IMR-90 (cell line): Measurements from ENCODE around the gene PDZRN3. TPM values are rescaled to one million over a fixed set of nuclear protein-coding genes. Genes with fewer than 3 reads are reported as not detected.
A peak's percentile ranks its signal among the peaks of the same experiment; 100 is the strongest.

Experiments
- ATAC-seq: fragments of 200-7000 bp; cut with Tn5 transposase; 2 replicates; pipeline ENCODE4 v1.9.1; 2020; ENCODE audit warnings: low read depth, mild to moderate bottlenecking, moderate library complexity
- BruUV-seq: library from RNA; stranded (reverse); fragments of 400-500 nt; replicated peaks from 2 replicates; lab custom pipeline; 2021; lab: Mats Ljungman, UMichigan
- CTCF ChIA-PET: fragments of 300-600 bp; formaldehyde crosslinking; extraction: SDS; loops from one replicate; lab custom pipeline; 2021; ENCODE audit warnings: antibody characterized with exemption; lab: Yijun Ruan, JAX
- POLR2A ChIA-PET: fragments of 300-600 bp; sonication (Branson Sonifier 250); formaldehyde crosslinking; loops from one replicate; lab custom pipeline; 2022; ENCODE audit warnings: antibody characterized with exemption; ENCODE audit not compliant: unreplicated experiment; lab: Charles Lee
- DNase-seq: peaks from one replicate; pipeline ENCODE4 v3.0.0; 2013
- H2AFZ ChIP-seq: replicated peaks from 2 replicates; pipeline ENCODE3; 2013; ENCODE audit warnings: low read length, mild to moderate bottlenecking; ENCODE audit not compliant: poor library complexity
- H2AK5ac ChIP-seq: 2 replicates; pipeline ENCODE4 v1.6.1; 2013; ENCODE audit warnings: low read depth, low read length, inconsistent platforms
- H2AK9ac ChIP-seq: replicated peaks from 2 replicates; pipeline ENCODE3; 2013; ENCODE audit warnings: mild to moderate bottlenecking, low read depth, low read length, moderate library complexity; ENCODE audit not compliant: poor library complexity
- H2BK120ac ChIP-seq: 2 replicates; pipeline ENCODE4 v1.6.1; 2013; ENCODE audit warnings: low read depth, low read length, inconsistent platforms
- H2BK15ac ChIP-seq: 3 replicates; pipeline ENCODE4 v1.6.1; 2013; ENCODE audit warnings: low read depth, low read length, inconsistent platforms
- H2BK20ac ChIP-seq: 2 replicates; pipeline ENCODE4 v1.6.1; 2013; ENCODE audit warnings: low read depth, mild to moderate bottlenecking, inconsistent platforms, low read length, moderate library complexity
- H2BK5ac ChIP-seq: 2 replicates; pipeline ENCODE4 v1.6.1; 2013; ENCODE audit warnings: mild to moderate bottlenecking, low read depth, low read length, inconsistent platforms; ENCODE audit not compliant: poor library complexity, severe bottlenecking
- H3K14ac ChIP-seq: replicated peaks from 2 replicates; pipeline ENCODE4 v1.6.1; 2013; ENCODE audit warnings: low read depth, low read length, inconsistent platforms
- H3K18ac ChIP-seq: 2 replicates; pipeline ENCODE4 v1.6.1; 2013; ENCODE audit warnings: low read depth, low read length, control low read depth
- H3K23ac ChIP-seq: 2 replicates; pipeline ENCODE4 v1.6.1; 2013; ENCODE audit warnings: low read depth, low read length, inconsistent platforms
- H3K27ac ChIP-seq: 2 replicates; pipeline ENCODE4 v1.5.1; 2013; ENCODE audit warnings: mild to moderate bottlenecking, control low read depth, low read length; ENCODE audit not compliant: insufficient read depth
- H3K27me3 ChIP-seq: 2 replicates; pipeline ENCODE4 v1.6.1; 2013; ENCODE audit warnings: low read length; ENCODE audit not compliant: control insufficient read depth, insufficient read depth
- H3K36me3 ChIP-seq: 2 replicates; pipeline ENCODE4 v1.6.1; 2013; ENCODE audit warnings: low read length, mixed read lengths; ENCODE audit not compliant: control insufficient read depth, insufficient read depth
- H3K4ac ChIP-seq: 2 replicates; pipeline ENCODE4 v1.6.1; 2013; ENCODE audit warnings: low read depth, low read length, inconsistent platforms
- H3K4me1 ChIP-seq: 2 replicates; pipeline ENCODE4 v1.6.1; 2013; ENCODE audit warnings: low read length, mixed read lengths; ENCODE audit not compliant: control insufficient read depth, insufficient read depth
- H3K4me2 ChIP-seq: 2 replicates; pipeline ENCODE4 v1.6.1; 2013; ENCODE audit warnings: low read depth, mild to moderate bottlenecking, control low read depth, low read length, moderate library complexity
- H3K4me3 ChIP-seq: 2 replicates; pipeline ENCODE4 v1.5.1; 2013; ENCODE audit warnings: low read depth, mild to moderate bottlenecking, control low read depth, low read length, moderate library complexity; ENCODE audit not compliant: insufficient read depth
- H3K56ac ChIP-seq: 2 replicates; pipeline ENCODE4 v1.6.1; 2013; ENCODE audit warnings: low read length, inconsistent platforms; ENCODE audit not compliant: insufficient read depth; ENCODE audit errors: extremely low read depth
- H3K79me1 ChIP-seq, 2 experiments: 2 replicates each; pipeline ENCODE4 v1.6.1; 2013; ENCODE audit warnings: low read length in 2 of 2, inconsistent platforms in 1 of 2, low read depth in 1 of 2
- H3K9ac ChIP-seq: 2 replicates; pipeline ENCODE4 v1.6.1; 2013; ENCODE audit warnings: low read depth, low read length, control low read depth
- H3K9me1 ChIP-seq: 2 replicates; pipeline ENCODE4 v1.6.1; 2013; ENCODE audit warnings: low read length, inconsistent platforms; ENCODE audit not compliant: insufficient read depth
- H3K9me3 ChIP-seq: 2 replicates; pipeline ENCODE4 v1.6.1; 2013; ENCODE audit warnings: low read length; ENCODE audit not compliant: control insufficient read depth, insufficient read depth
- H4K20me1 ChIP-seq: 2 replicates; pipeline ENCODE4 v1.6.1; 2013; ENCODE audit warnings: low read length, inconsistent platforms; ENCODE audit not compliant: insufficient read depth
- H4K5ac ChIP-seq: 2 replicates; pipeline ENCODE4 v1.6.1; 2013; ENCODE audit warnings: mild to moderate bottlenecking, low read depth, low read length, control low read depth
- H4K8ac ChIP-seq, 2 experiments: 2 replicates each; pipeline ENCODE4 v1.6.1; 2013; ENCODE audit warnings: low read depth in 2 of 2, low read length in 2 of 2, control low read depth in 1 of 2, inconsistent platforms in 1 of 2
- H4K91ac ChIP-seq: 2 replicates; pipeline ENCODE4 v1.6.1; 2013; ENCODE audit warnings: low read depth, low read length, inconsistent platforms; ENCODE audit not compliant: insufficient read depth
- CEBPB ChIP-seq: IDR thresholded peaks from 2 replicates; pipeline ENCODE4 v1.6.1; 2012; ENCODE audit warnings: low read depth, low read length, improper control_type of control experiment
- CHD1 ChIP-seq: IDR thresholded peaks from 2 replicates; pipeline ENCODE4 v1.6.1; 2012; ENCODE audit warnings: low read depth, low read length, improper control_type of control experiment
- CTCF ChIP-seq: conservative IDR thresholded peaks from 2 replicates; pipeline ENCODE4 v1.5.1; 2012; ENCODE audit warnings: mild to moderate bottlenecking, low read depth, low read length, improper control_type of control experiment
- ELK1 ChIP-seq: fragments of 150-350 bp; IDR thresholded peaks from 2 replicates; pipeline ENCODE4 v1.6.1; 2016; ENCODE audit warnings: low read depth, mild to moderate bottlenecking, low read length, moderate library complexity, borderline replicate concordance
- FOS ChIP-seq: fragments of 150-350 bp; IDR thresholded peaks from 2 replicates; pipeline ENCODE4 v1.6.1; 2016; ENCODE audit warnings: low read depth, low read length
- NFE2L2 ChIP-seq: fragments of 150-350 bp; IDR thresholded peaks from 2 replicates; pipeline ENCODE4 v1.6.1; 2016; ENCODE audit warnings: low read depth, mild to moderate bottlenecking, low read length
- SMC3 ChIP-seq: fragments of 150-350 bp; IDR thresholded peaks from 2 replicates; pipeline ENCODE4 v1.6.1; 2016; ENCODE audit warnings: low read depth, mild to moderate bottlenecking, antibody characterized with exemption, low read length, moderate library complexity
- WGBS, 2 experiments: methylation state at CpG; one replicate each; pipeline versions ENCODE4 v1.1.5 to v1.1.7; 2013; ENCODE audit warnings: missing lambda C conversion rate in 2 of 2; ENCODE audit not compliant: insufficient read length in 1 of 2; ENCODE audit errors: extremely low coverage in 2 of 2; 5-methylcytosine and 5-hydroxymethylcytosine counted together
- dilution Hi-C: fragments of 300-500 bp; cut with HindIII; formaldehyde crosslinking; loops from one replicate; pipeline ENCODE4 v1.14.3; 2018; ENCODE audit warnings: low sequenced_read_pairs; ENCODE audit not compliant: unreplicated experiment
- in situ Hi-C: fragments of 300-500 bp; cut with MboI; formaldehyde crosslinking; loops from 3 replicates; pipeline ENCODE4 v1.14.3; 2019; ENCODE audit warnings: low sequenced_read_pairs, inconsistent platforms, mixed read lengths
- intact Hi-C: fragments of 100-400 bp; cut with micrococcal nuclease; formaldehyde crosslinking; loops from 2 replicates; pipeline ENCODE4 v1.10.0; 2022
- polyA plus RNA-seq, 3 experiments: library from polyadenylated mRNA; depleted of rRNA; stranded (reverse); fragments of >200 nt; gene quantifications; 2 replicates each; pipeline ENCODE4 v1.2.3, GENCODE V29; 2012; ENCODE audit warnings: low replicate concordance in 1 of 3
- total RNA-seq: library from RNA; depleted of rRNA; stranded (reverse); fragments of >200 nt; gene quantifications from 2 replicates; pipeline ENCODE4 v1.2.3, GENCODE V29; 2012

PDZRN3 gene
- total and polyA plus RNA-seq, 2 of the 4 experiments (the other 2 are of a cell fraction): 9.4 to 17.0 TPM

- Histone ChIP-seq H3K27ac (peak overlapping the region; percentile 70), H3K4me3 (no peak overlapping the region)
- POLR2A ChIA-PET: no interaction called here
Measured at GRCh38 chr3:73504239-73504638, 120.5 kb downstream of the PDZRN3 start.

More at GRCh38 chr3:73504239-73504638, 120.5 kb downstream of the PDZRN3 start:
- peaks cover 7 to 22% of the 10 kb centered on the region in 2 experiments for H3K79me1 ChIP-seq
- H4K20me1 ChIP-seq: peaks cover 3% of the 10 kb centered on the region; the same call in 1 of the 2 replicates
- H4K5ac ChIP-seq: peak overlapping the region; percentile 75
- H4K8ac ChIP-seq: peak overlapping the region; percentile 59 to 83
- no TSS peak for BruUV-seq
- peak overlapping the region; percentile 26; the same call in 1 of the 2 replicates for H3K14ac ChIP-seq
- DNase-seq: no peak
- dilution Hi-C loops (loop anchor here (25.0 kb wide), 1 partner anchor 108 kb away; the partner anchor contains the start of gene PDZRN3), in situ Hi-C loops (loop anchor here (5.0 to 25.0 kb wide), 3 partner anchors 108 to 402 kb away; partner anchors contain the start of gene PDZRN3), intact Hi-C loops (no loop called here)
- peak overlapping the region; percentile 38; the same call in 1 of the 2 replicates for H3K56ac ChIP-seq
- no peak for ATAC-seq
- H3K4ac ChIP-seq: peak overlapping the region; percentile 49; the same call in 1 of the 2 replicates
- H2AFZ ChIP-seq: no peak overlapping the region
- TF ChIP-seq ELK1 (no peak), CHD1 (no peak), SMC3 (no peak), FOS (no peak), CTCF (no peak), CEBPB (no peak), NFE2L2 (no peak)
- H3K18ac ChIP-seq: peak overlapping the region; percentile 91
- WGBS, 2 experiments: 100% methylated on average over 1 of the region's 3 CpGs; no CpG with 5 or more reads in 1 of the 2 experiments
- peaks cover 5% of the 10 kb centered on the region for H3K9me1 ChIP-seq
- peak overlapping the region; percentile 29; the same call in 1 of the 2 replicates for H2AK5ac ChIP-seq
- peak overlapping the region; percentile 35; the same call in 2 of the 3 replicates for H2BK15ac ChIP-seq
- CTCF ChIA-PET: no interaction called here
- peak overlapping the region; percentile 68 for H2BK20ac ChIP-seq
- H3K4me2 ChIP-seq: no peak overlapping the region; the same call in 1 of the 2 replicates
- H3K4me1 ChIP-seq: peaks cover 15% of the 10 kb centered on the region
- no peaks in the 10 kb centered on the region for H3K27me3 ChIP-seq
- H3K9ac ChIP-seq: 0 out of 2 replicates have a peak overlapping the region, but pooled peaks have one; percentile 33
- H3K23ac ChIP-seq: peak overlapping the region; percentile 31; the same call in 1 of the 2 replicates
- no peaks in the 10 kb centered on the region for H3K36me3 ChIP-seq
- H2BK5ac ChIP-seq: peak overlapping the region; percentile 96
- H3K9me3 ChIP-seq: no peaks in the 10 kb centered on the region
- H2AK9ac ChIP-seq: no peak overlapping the region
- peak overlapping the region; percentile 26 for H4K91ac ChIP-seq
- H2BK120ac ChIP-seq: peak overlapping the region; percentile 84
